ENCODE measurements around the gene EYA3. TPM values are rescaled to one million over a fixed set of nuclear protein-coding genes. Genes with fewer than 3 reads are reported as not detected.

EYA3 gene
- total and polyA plus RNA-seq, 2 of the 8 experiments (the other 6 are each of a cell fraction or from before 2014, with no cell fraction given) = 15.0 to 33.9 TPM

DNA sequence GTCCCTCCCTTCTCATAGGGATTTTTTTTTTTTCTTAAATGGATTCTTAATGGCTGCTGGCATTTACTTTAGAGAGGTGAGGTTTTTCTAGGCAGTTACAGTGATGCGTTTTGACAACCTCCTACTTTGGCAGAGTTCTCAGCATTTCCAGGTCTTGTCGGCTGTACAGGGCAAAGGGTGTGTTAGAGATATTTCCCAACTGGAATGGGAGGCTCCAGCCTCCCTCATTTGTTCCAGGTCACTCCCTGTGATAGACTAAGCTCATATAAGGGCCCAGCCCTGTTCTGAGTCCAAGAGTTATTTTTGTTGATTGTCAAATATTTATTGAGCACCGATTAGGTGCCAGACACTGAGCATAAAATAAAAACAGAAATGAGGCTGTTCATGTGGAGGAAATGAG is 136.3 kb downstream of the EYA3 start (continued):
- TF ChIP-seq, protein P1, sequence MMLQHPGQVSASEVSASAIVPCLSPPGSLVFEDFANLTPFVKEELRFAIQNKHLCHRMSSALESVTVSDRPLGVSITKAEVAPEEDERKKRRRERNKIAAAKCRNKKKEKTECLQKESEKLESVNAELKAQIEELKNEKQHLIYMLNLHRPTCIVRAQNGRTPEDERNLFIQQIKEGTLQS (IDR thresholded peaks at IDR 0.05; ENCODE audit: insufficient read depth, low read depth, low read length) = no peak
- TF ChIP-seq POU5F1 (IDR thresholded peaks at IDR 0.05; ENCODE audit: low read depth, low read length) (no peak), NANOG (IDR thresholded peaks at IDR 0.05; ENCODE audit: insufficient read depth, low read depth, low read length, poor library complexity, severe bottlenecking) (no peak), SUZ12 (IDR thresholded peaks at IDR 0.05; ENCODE audit: low read length) (no peak)

Measured in H1 (cell line).